Activated T-helper 1 cell treated with anti-CD3 and anti-CD28 coated beads, Interleukin-12 subunit alpha, Interleukin-12 subunit beta, Interleukin-2, Interleukin-4 antibody, amounts not matched to agents 30 ng/mL and 10 ng/mL and 1 ng/mL, durations not matched to agents 14 hours and 24 hours and 36 hours (primary cell): ENCODE results near the gene PLCB1. TPM values are rescaled to one million over a fixed set of nuclear protein-coding genes. Genes with fewer than 3 reads are reported as not detected.

Experiments used
- DNase-seq: peaks from one replicate; pipeline ENCODE4 v3.0.0; 2021; ENCODE audit warnings: low spot score
- H3K27ac Mint-ChIP-seq: one replicate; pipeline ENCODE4 v1.8.0; 2021; ENCODE audit warnings: mild to moderate bottlenecking, mixed read lengths
- H3K27me3 Mint-ChIP-seq: one replicate; pipeline ENCODE4 v1.8.0; 2022; ENCODE audit warnings: mild to moderate bottlenecking, moderate library complexity, mixed read lengths; ENCODE audit not compliant: insufficient read depth
- H3K36me3 Mint-ChIP-seq: one replicate; pipeline ENCODE4 v1.8.0; 2021; ENCODE audit warnings: low read depth, mixed read lengths
- H3K4me1 Mint-ChIP-seq: one replicate; pipeline ENCODE4 v1.8.0; 2021; ENCODE audit warnings: low read depth, mixed read lengths
- H3K4me3 Mint-ChIP-seq: one replicate; pipeline ENCODE4 v1.8.0; 2021; ENCODE audit warnings: mild to moderate bottlenecking, moderate library complexity, mixed read lengths
- H3K9me3 Mint-ChIP-seq: one replicate; pipeline ENCODE4 v1.8.0; 2021; ENCODE audit warnings: mixed read lengths
- intact Hi-C: fragments of 100-400 bp; cut with micrococcal nuclease; formaldehyde crosslinking; loops from one replicate; pipeline ENCODE4 v1.15.1; 2024
- total RNA-seq: library from RNA; stranded (reverse); gene quantifications from 2 replicates; pipeline ENCODE4 v1.2.3, GENCODE V29; 2022

PLCB1 gene
- total RNA-seq, 1 donor from 2014 or later: 3.2 TPM

- intact Hi-C loops: loop anchor here (5.0 to 10.0 kb wide), 4 partner anchors 267 to 644 kb away; partner anchors contain the start of gene TMX4
These were observed 529.3 kb downstream of the PLCB1 start for GRCh38 chr20:8661229-8661952.

GRCh38 chr20:8662433-8662954, 530.4 kb downstream of the PLCB1 start:
- H3K4me1 Mint-ChIP-seq: no peaks in the 10 kb centered on the region
- H3K36me3 Mint-ChIP-seq: no peaks in the 10 kb centered on the region
- no peak overlapping the region for H3K4me3 Mint-ChIP-seq
- no peaks in the 10 kb centered on the region for H3K9me3 Mint-ChIP-seq
- intact Hi-C loops: loop anchor here (5.0 to 10.0 kb wide), 4 partner anchors 268 to 645 kb away; partner anchors contain the start of gene TMX4
- H3K27me3 Mint-ChIP-seq: no peaks in the 10 kb centered on the region
- DNase-seq: no peak
- no peak overlapping the region for H3K27ac Mint-ChIP-seq

More at GRCh38 chr20:8661229-8661952, 529.3 kb downstream of the PLCB1 start:
- Mint-ChIP-seq H3K27ac (no peak overlapping the region), H3K4me3 (no peak overlapping the region), H3K4me1 (no peaks in the 10 kb centered on the region), H3K36me3 (no peaks in the 10 kb centered on the region), H3K27me3 (no peaks in the 10 kb centered on the region), H3K9me3 (no peaks in the 10 kb centered on the region)
- DNase-seq: no peak

GRCh38 chr20:8663424-8663823, 531.4 kb downstream of the PLCB1 start:
- DNase-seq: no peak
- H3K27ac Mint-ChIP-seq: no peak overlapping the region
- H3K9me3 Mint-ChIP-seq: no peaks in the 10 kb centered on the region
- no peaks in the 10 kb centered on the region for H3K27me3 Mint-ChIP-seq
- H3K4me3 Mint-ChIP-seq: no peak overlapping the region
- H3K4me1 Mint-ChIP-seq: no peaks in the 10 kb centered on the region
- intact Hi-C loops: loop anchor here (5.0 to 10.0 kb wide), 4 partner anchors 269 to 646 kb away; partner anchors contain the start of gene TMX4
- no peaks in the 10 kb centered on the region for H3K36me3 Mint-ChIP-seq

- intact Hi-C loops: loop anchor here (5.0 to 10.0 kb wide), 4 partner anchors 270 to 647 kb away; partner anchors contain the start of gene TMX4
- DNase-seq: no peak
- H3K4me1 Mint-ChIP-seq: no peaks in the 10 kb centered on the region
- no peaks in the 10 kb centered on the region for H3K27me3 Mint-ChIP-seq
- H3K9me3 Mint-ChIP-seq: no peaks in the 10 kb centered on the region
- H3K36me3 Mint-ChIP-seq: no peaks in the 10 kb centered on the region
- H3K27ac Mint-ChIP-seq: no peak overlapping the region
- no peak overlapping the region for H3K4me3 Mint-ChIP-seq
These were observed 532.7 kb downstream of the PLCB1 start for GRCh38 chr20:8664778-8665177.

- no peak overlapping the region for H3K4me3 Mint-ChIP-seq
- no peak overlapping the region for H3K27ac Mint-ChIP-seq
- H3K36me3 Mint-ChIP-seq: no peaks in the 10 kb centered on the region
- DNase-seq: no peak
- intact Hi-C loops: loop anchor here (10.0 kb wide), 1 partner anchor 273 kb away; no protein-coding TSS in a partner anchor
- H3K27me3 Mint-ChIP-seq: peaks cover 2% of the 10 kb centered on the region
- no peaks in the 10 kb centered on the region for H3K9me3 Mint-ChIP-seq
- H3K4me1 Mint-ChIP-seq: no peaks in the 10 kb centered on the region
These were observed 535.2 kb downstream of the PLCB1 start for GRCh38 chr20:8667306-8667705.

GRCh38 chr20:8670207-8670892, 538.3 kb downstream of the PLCB1 start:
- H3K4me3 Mint-ChIP-seq: no peak overlapping the region

GRCh38 chr20:8670893-8671215, 538.8 kb downstream of the PLCB1 start:
- Mint-ChIP-seq H3K27me3 (peaks cover 2% of the 10 kb centered on the region), H3K36me3 (no peaks in the 10 kb centered on the region), H3K9me3 (no peaks in the 10 kb centered on the region), H3K27ac (no peak overlapping the region), H3K4me3 (no peak overlapping the region), H3K4me1 (no peaks in the 10 kb centered on the region)
- DNase-seq: no peak
- intact Hi-C loops: no loop called here

More at GRCh38 chr20:8670207-8670892, 538.3 kb downstream of the PLCB1 start:
- intact Hi-C loops: no loop called here
- no peaks in the 10 kb centered on the region for H3K36me3 Mint-ChIP-seq
- no peak overlapping the region for H3K27ac Mint-ChIP-seq
- DNase-seq: no peak
- H3K4me1 Mint-ChIP-seq: no peaks in the 10 kb centered on the region
- H3K27me3 Mint-ChIP-seq: peaks cover 2% of the 10 kb centered on the region
- H3K9me3 Mint-ChIP-seq: no peaks in the 10 kb centered on the region

- Mint-ChIP-seq H3K9me3 (no peaks in the 10 kb centered on the region), H3K36me3 (no peaks in the 10 kb centered on the region), H3K4me1 (no peaks in the 10 kb centered on the region), H3K27ac (no peak overlapping the region), H3K4me3 (no peak overlapping the region), H3K27me3 (peaks cover 2% of the 10 kb centered on the region)
- intact Hi-C loops: no loop called here
- DNase-seq: no peak
These were observed 539.4 kb downstream of the PLCB1 start for GRCh38 chr20:8671370-8671961.

- peaks cover 2% of the 10 kb centered on the region for H3K27me3 Mint-ChIP-seq
- no peak for DNase-seq
- H3K36me3 Mint-ChIP-seq: no peaks in the 10 kb centered on the region
- H3K4me1 Mint-ChIP-seq: no peaks in the 10 kb centered on the region
- no peak overlapping the region for H3K27ac Mint-ChIP-seq
- H3K9me3 Mint-ChIP-seq: no peaks in the 10 kb centered on the region
- no peak overlapping the region for H3K4me3 Mint-ChIP-seq
- intact Hi-C loops: no loop called here
These were observed 541.0 kb downstream of the PLCB1 start for GRCh38 chr20:8673116-8673515.

- Mint-ChIP-seq H3K36me3 (no peaks in the 10 kb centered on the region), H3K27me3 (peaks cover 2% of the 10 kb centered on the region), H3K9me3 (no peaks in the 10 kb centered on the region), H3K4me1 (no peaks in the 10 kb centered on the region), H3K4me3 (no peak overlapping the region), H3K27ac (no peak overlapping the region)
- no peak for DNase-seq
- intact Hi-C loops: no loop called here
These were observed 543.8 kb downstream of the PLCB1 start for GRCh38 chr20:8675896-8676295.

- Mint-ChIP-seq H3K4me1 (no peaks in the 10 kb centered on the region), H3K27me3 (no peaks in the 10 kb centered on the region), H3K4me3 (no peak overlapping the region), H3K27ac (no peak overlapping the region), H3K36me3 (no peaks in the 10 kb centered on the region), H3K9me3 (no peaks in the 10 kb centered on the region)
- intact Hi-C loops: no loop called here
- no peak for DNase-seq
These were observed 546.2 kb downstream of the PLCB1 start for GRCh38 chr20:8678098-8678776.

- Mint-ChIP-seq H3K27me3 (no peaks in the 10 kb centered on the region), H3K27ac (no peak overlapping the region), H3K9me3 (no peaks in the 10 kb centered on the region), H3K36me3 (no peaks in the 10 kb centered on the region), H3K4me3 (no peak overlapping the region), H3K4me1 (no peaks in the 10 kb centered on the region)
- intact Hi-C loops: no loop called here
- DNase-seq: no peak
These were observed 557.3 kb downstream of the PLCB1 start for GRCh38 chr20:8689337-8689736.
